ENCODE results near the gene IQSEC3. TPM values are rescaled to one million over a fixed set of nuclear protein-coding genes. Genes with fewer than 3 reads are reported as not detected.
"Not testable (repeated sequence)": the region's sequence is repeated elsewhere in the genome, so short reads cannot be mapped to it uniquely, and the experiment has no call there.

IQSEC3 gene
- total RNA-seq, 2 experiments from 2014 or later = not detected

DNA sequence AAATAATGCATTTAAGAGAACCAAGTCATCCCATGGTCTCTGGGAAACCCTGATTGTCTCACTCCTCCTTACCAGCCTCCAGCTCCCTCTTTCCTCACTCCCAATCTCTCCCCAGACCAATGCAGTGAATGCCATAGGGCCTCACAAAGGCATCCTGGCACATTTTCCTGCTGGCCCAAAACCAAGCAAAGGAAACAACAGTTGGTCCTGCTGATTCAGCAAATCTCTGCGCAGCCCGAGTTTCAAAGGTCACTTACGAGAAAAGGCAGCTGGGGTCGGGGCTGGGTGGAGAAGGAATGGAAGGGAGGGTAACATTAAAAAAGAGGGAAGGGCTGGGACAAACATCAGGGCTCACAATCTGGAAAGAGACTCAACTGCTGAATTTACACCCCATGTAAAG lies 5.5 kb downstream of the IQSEC3 start:
- H3K79me2 ChIP-seq (ENCODE audit: insufficient read depth, low read depth, low read length); H3K4me3 ChIP-seq (ENCODE audit: low read depth, low read length, poor library complexity, severe bottlenecking); POLR2A ChIA-PET; BruUV-seq (replicated peaks); H3K9me3 ChIP-seq (ENCODE audit: low read length); H3K27ac ChIP-seq (ENCODE audit: low read depth, low read length, poor library complexity, severe bottlenecking); H3K36me3 ChIP-seq (ENCODE audit: insufficient read depth, low read length); H3K4me1 ChIP-seq (ENCODE audit: insufficient read depth, low read length, poor library complexity, severe bottlenecking); H3K9me2 ChIP-seq (ENCODE audit: insufficient read depth, low read length); CTCF ChIA-PET (ENCODE audit: unreplicated experiment); H4K20me1 ChIP-seq (ENCODE audit: insufficient read depth, low read length); H2AFZ ChIP-seq (ENCODE audit: low read length); intact Hi-C loops (cut with micrococcal nuclease; ENCODE audit: unreplicated experiment); H3K4me2 ChIP-seq (ENCODE audit: low read length); DNase-seq (ENCODE audit: low spot score): not testable (repeated sequence)

DNA sequence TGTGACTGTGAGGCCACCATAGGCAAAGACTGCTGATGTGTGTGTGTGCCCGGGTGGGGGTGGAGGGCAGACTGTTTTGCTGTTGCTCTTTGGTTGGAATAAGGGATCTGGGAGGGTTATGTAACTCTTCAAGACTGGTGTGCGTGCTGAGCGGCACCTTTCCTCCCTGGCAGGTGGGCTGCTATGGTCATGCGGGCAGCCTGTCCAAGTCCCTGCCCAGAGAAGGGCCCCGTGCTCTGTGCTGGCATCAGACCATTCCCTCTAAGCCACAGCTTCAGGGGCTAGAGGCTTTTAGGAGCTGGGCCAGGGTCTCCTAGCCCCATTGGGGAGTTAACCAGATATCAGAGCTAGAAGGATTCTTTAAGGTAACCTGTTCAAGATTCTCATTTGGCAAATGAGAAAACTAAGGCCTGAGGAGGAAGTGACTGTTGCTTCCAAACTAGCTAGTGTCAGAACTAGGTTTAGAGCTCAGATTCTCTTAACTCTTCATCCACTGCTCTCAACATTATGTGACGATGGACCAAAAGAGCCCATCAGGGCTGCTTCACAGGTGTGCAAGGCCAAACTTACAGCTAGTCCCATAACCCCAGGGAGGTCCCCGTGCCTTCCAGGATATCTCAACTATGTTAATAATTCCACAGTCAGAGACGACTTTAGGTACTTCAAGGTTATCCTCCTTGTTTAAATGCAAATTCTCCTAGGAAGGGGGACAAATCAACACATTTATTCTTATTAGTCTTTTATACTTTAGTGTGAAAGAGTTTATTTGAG lies 8.0 kb downstream of the IQSEC3 start:
- H3K9me2 ChIP-seq (ENCODE audit: insufficient read depth, low read length); H3K4me2 ChIP-seq (ENCODE audit: low read length); H3K27ac ChIP-seq (ENCODE audit: low read depth, low read length, poor library complexity, severe bottlenecking); POLR2A ChIA-PET; H3K79me2 ChIP-seq (ENCODE audit: insufficient read depth, low read depth, low read length); DNase-seq (ENCODE audit: low spot score); CTCF ChIA-PET (ENCODE audit: unreplicated experiment); H3K36me3 ChIP-seq (ENCODE audit: insufficient read depth, low read length); H3K9me3 ChIP-seq (ENCODE audit: low read length); H2AFZ ChIP-seq (ENCODE audit: low read length); intact Hi-C loops (cut with micrococcal nuclease; ENCODE audit: unreplicated experiment); BruUV-seq (replicated peaks); H3K4me3 ChIP-seq (ENCODE audit: low read depth, low read length, poor library complexity, severe bottlenecking); H4K20me1 ChIP-seq (ENCODE audit: insufficient read depth, low read length); H3K4me1 ChIP-seq (ENCODE audit: insufficient read depth, low read length, poor library complexity, severe bottlenecking): not testable (repeated sequence)

DNA sequence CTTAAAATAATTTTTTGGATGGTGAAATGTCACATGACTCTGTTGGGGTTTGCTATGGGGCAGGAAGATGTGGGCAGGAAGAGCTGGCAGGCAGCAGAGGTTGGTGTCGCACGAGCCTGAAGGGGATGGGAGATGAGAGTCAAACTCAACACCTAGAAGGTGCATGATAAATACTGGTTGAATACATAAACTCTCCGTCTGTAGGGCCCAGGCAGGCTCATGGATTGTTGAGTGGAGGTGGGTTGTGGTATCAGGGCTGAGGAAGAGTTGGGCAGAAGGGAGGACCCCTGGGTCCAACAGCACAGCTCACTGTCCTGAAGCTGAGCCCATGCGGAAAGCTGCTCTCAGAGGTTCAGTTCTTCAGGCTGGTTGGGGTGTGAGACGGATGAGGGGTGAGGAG lies 9.0 kb downstream of the IQSEC3 start:
- DNase-seq (ENCODE audit: low spot score); H3K9me2 ChIP-seq (ENCODE audit: insufficient read depth, low read length); H3K27ac ChIP-seq (ENCODE audit: low read depth, low read length, poor library complexity, severe bottlenecking); H3K36me3 ChIP-seq (ENCODE audit: insufficient read depth, low read length); H3K4me1 ChIP-seq (ENCODE audit: insufficient read depth, low read length, poor library complexity, severe bottlenecking); H3K4me2 ChIP-seq (ENCODE audit: low read length); POLR2A ChIA-PET; BruUV-seq (replicated peaks); intact Hi-C loops (cut with micrococcal nuclease; ENCODE audit: unreplicated experiment); H2AFZ ChIP-seq (ENCODE audit: low read length); H3K79me2 ChIP-seq (ENCODE audit: insufficient read depth, low read depth, low read length); H4K20me1 ChIP-seq (ENCODE audit: insufficient read depth, low read length); H3K4me3 ChIP-seq (ENCODE audit: low read depth, low read length, poor library complexity, severe bottlenecking); H3K9me3 ChIP-seq (ENCODE audit: low read length): not testable (repeated sequence)
- CTCF ChIA-PET (ENCODE audit: unreplicated experiment) = interaction anchor here (0.6 kb wide), 1 partner anchor 1043 kb away, joined by 3 read pairs; no protein-coding TSS in a partner anchor

DNA sequence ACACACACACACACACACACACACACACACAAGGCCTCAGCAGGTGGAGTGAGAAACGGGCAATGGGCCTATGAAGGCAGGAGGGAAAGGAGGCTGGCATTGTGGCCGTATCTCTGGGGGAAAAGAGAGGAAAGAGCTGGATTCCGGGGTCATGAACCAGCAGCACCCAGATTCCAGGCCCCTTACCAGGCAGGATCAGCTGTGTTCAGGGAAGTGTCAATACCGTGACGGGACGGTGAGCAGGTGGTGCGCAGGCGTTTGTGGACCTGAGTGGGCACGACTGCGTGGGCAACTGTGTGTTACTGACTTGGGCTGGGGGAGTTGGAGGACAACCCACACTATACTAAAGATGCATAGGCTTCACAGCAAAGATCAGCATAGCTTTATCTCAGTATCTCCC lies 9.5 kb downstream of the IQSEC3 start:
- intact Hi-C loops (cut with micrococcal nuclease; ENCODE audit: unreplicated experiment); H3K4me1 ChIP-seq (ENCODE audit: insufficient read depth, low read length, poor library complexity, severe bottlenecking); DNase-seq (ENCODE audit: low spot score); H2AFZ ChIP-seq (ENCODE audit: low read length); H3K4me2 ChIP-seq (ENCODE audit: low read length); BruUV-seq (replicated peaks); POLR2A ChIA-PET; H3K79me2 ChIP-seq (ENCODE audit: insufficient read depth, low read depth, low read length); H3K36me3 ChIP-seq (ENCODE audit: insufficient read depth, low read length); H3K9me2 ChIP-seq (ENCODE audit: insufficient read depth, low read length); H4K20me1 ChIP-seq (ENCODE audit: insufficient read depth, low read length); H3K4me3 ChIP-seq (ENCODE audit: low read depth, low read length, poor library complexity, severe bottlenecking); H3K9me3 ChIP-seq (ENCODE audit: low read length); CTCF ChIA-PET (ENCODE audit: unreplicated experiment); H3K27ac ChIP-seq (ENCODE audit: low read depth, low read length, poor library complexity, severe bottlenecking): not testable (repeated sequence)

DNA sequence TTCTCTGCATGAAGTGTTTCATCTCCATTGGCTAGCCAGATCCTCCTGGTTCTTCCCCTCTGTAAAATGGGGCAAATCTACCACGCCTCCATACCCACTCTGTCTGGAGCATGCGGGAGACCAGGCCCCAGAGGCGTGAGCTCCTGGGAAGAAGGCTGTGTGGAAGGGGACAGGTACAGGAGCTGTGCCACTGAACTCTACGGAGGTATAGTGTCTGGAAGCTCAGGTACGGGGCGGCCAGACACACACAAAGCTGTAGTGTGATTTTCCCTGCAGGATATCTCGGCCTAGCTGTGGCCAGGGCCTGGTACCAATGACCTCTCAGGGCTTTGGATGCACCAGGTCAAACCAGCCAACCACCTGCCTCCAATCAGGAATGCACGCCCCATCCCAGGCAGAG lies 10.0 kb downstream of the IQSEC3 start:
- H3K4me1 ChIP-seq (ENCODE audit: insufficient read depth, low read length, poor library complexity, severe bottlenecking); H3K9me3 ChIP-seq (ENCODE audit: low read length); H3K4me3 ChIP-seq (ENCODE audit: low read depth, low read length, poor library complexity, severe bottlenecking); H3K4me2 ChIP-seq (ENCODE audit: low read length); H3K36me3 ChIP-seq (ENCODE audit: insufficient read depth, low read length); DNase-seq (ENCODE audit: low spot score); H3K27ac ChIP-seq (ENCODE audit: low read depth, low read length, poor library complexity, severe bottlenecking); POLR2A ChIA-PET; intact Hi-C loops (cut with micrococcal nuclease; ENCODE audit: unreplicated experiment); H4K20me1 ChIP-seq (ENCODE audit: insufficient read depth, low read length); H3K79me2 ChIP-seq (ENCODE audit: insufficient read depth, low read depth, low read length); CTCF ChIA-PET (ENCODE audit: unreplicated experiment); H3K9me2 ChIP-seq (ENCODE audit: insufficient read depth, low read length); BruUV-seq (replicated peaks); H2AFZ ChIP-seq (ENCODE audit: low read length): not testable (repeated sequence)

DNA sequence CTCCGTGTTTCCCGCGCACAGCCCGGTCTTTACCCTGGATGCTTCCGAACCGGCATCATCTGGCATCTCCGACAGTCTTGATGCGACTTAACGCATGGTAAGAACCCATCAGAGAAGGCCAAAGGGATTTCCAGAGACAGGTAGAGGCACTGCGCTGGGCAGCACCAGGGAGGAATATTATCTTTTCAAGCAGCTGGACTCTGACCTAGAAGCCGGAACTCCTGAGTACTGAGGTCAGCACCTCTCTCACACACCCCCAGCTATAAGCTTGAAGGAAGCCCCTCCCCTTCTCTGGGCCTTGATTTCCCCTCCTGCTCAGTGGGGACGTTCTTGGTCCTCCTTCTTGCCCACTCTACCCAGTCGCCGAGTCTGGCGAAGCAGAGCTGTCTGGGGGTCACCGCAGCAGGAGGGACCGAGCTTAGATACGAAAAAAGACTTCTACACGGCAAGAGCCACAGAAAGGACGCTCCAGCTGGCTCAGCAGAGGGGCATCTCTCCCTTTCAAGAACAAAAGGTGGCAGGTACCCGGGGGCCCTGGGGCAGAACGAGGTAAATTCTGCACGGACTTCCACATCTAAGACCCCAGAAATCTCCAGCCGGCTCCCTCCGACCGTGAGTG lies 10.6 kb downstream of the IQSEC3 start:
- DNase-seq (ENCODE audit: low spot score); H3K4me1 ChIP-seq (ENCODE audit: insufficient read depth, low read length, poor library complexity, severe bottlenecking); H2AFZ ChIP-seq (ENCODE audit: low read length); H4K20me1 ChIP-seq (ENCODE audit: insufficient read depth, low read length); H3K4me2 ChIP-seq (ENCODE audit: low read length); H3K9me3 ChIP-seq (ENCODE audit: low read length); H3K9me2 ChIP-seq (ENCODE audit: insufficient read depth, low read length); intact Hi-C loops (cut with micrococcal nuclease; ENCODE audit: unreplicated experiment); CTCF ChIA-PET (ENCODE audit: unreplicated experiment); BruUV-seq (replicated peaks); H3K36me3 ChIP-seq (ENCODE audit: insufficient read depth, low read length); H3K4me3 ChIP-seq (ENCODE audit: low read depth, low read length, poor library complexity, severe bottlenecking); H3K27ac ChIP-seq (ENCODE audit: low read depth, low read length, poor library complexity, severe bottlenecking); H3K79me2 ChIP-seq (ENCODE audit: insufficient read depth, low read depth, low read length); POLR2A ChIA-PET: not testable (repeated sequence)

Data from OCI-LY7 (cell line).